Panc1 (cell line): Measurements from ENCODE around the gene CHRNA1. TPM values are rescaled to one million over a fixed set of nuclear protein-coding genes. Genes with fewer than 3 reads are reported as not detected.

Experiments used
- ATAC-seq: fragments of 200-7000 bp; cut with Tn5 transposase; 2 replicates; pipeline ENCODE4 v1.9.1; 2020; ENCODE audit warnings: mild to moderate bottlenecking, moderate library complexity
- BruUV-seq: library from RNA; stranded (reverse); fragments of 400-500 nt; replicated peaks from 2 replicates; lab custom pipeline; 2021; lab: Mats Ljungman, UMichigan
- CTCF ChIA-PET: fragments of 300-600 bp; sonication (Branson Sonifier 250); formaldehyde crosslinking; loops from one replicate; lab custom pipeline; 2022; ENCODE audit warnings: antibody characterized with exemption; lab: Charles Lee
- POLR2A ChIA-PET: fragments of 300-600 bp; sonication (Branson Sonifier 250); formaldehyde crosslinking; loops from one replicate; lab custom pipeline; 2022; ENCODE audit warnings: antibody characterized with exemption; lab: Charles Lee
- DNase-seq: peaks from one replicate; pipeline ENCODE4 v3.0.0-alpha.2; 2010; ENCODE audit warnings: low read depth, low spot score
- H3K27ac ChIP-seq: 2 replicates; pipeline ENCODE4 v1.5.1; 2011; ENCODE audit warnings: mild to moderate bottlenecking, low read length, inconsistent platforms
- H3K27me3 ChIP-seq: fragments of 200-500 bp; sonication (Bioruptor generic); 2 replicates; pipeline ENCODE4 v1.6.0; 2014; ENCODE audit warnings: low read length, inconsistent platforms; ENCODE audit not compliant: control insufficient read depth, insufficient read depth
- H3K36me3 ChIP-seq: fragments of 200-500 bp; sonication (Bioruptor generic); 2 replicates; pipeline ENCODE4 v1.5.1; 2014; ENCODE audit warnings: inconsistent platforms, mild to moderate bottlenecking, low read length, moderate library complexity; ENCODE audit not compliant: control insufficient read depth, insufficient read depth
- H3K4me1 ChIP-seq: 2 replicates; pipeline ENCODE4 v1.5.1; 2011; ENCODE audit warnings: inconsistent platforms, mild to moderate bottlenecking, low read length, moderate library complexity; ENCODE audit not compliant: control insufficient read depth, insufficient read depth
- H3K4me3 ChIP-seq, 2 experiments: 2 replicates each; pipeline ENCODE4 v1.5.1; 2011 to 2012; ENCODE audit warnings: low read depth in 2 of 2, low read length in 2 of 2, mild to moderate bottlenecking in 2 of 2, inconsistent platforms in 1 of 2, moderate library complexity in 1 of 2
- H3K9me3 ChIP-seq: fragments of 200-500 bp; sonication (Bioruptor generic); 2 replicates; pipeline ENCODE4 v1.5.1; 2014; ENCODE audit warnings: low read depth, mild to moderate bottlenecking, inconsistent platforms, low read length, moderate library complexity; ENCODE audit not compliant: control insufficient read depth, insufficient read depth
- POLR2AphosphoS5 ChIP-seq: IDR thresholded peaks from 2 replicates; pipeline ENCODE4 v1.6.1; 2012; ENCODE audit warnings: mild to moderate bottlenecking, low read depth, low read length, moderate library complexity
- REST ChIP-seq, 2 experiments: IDR thresholded peaks; 2 replicates each; pipeline ENCODE4 v1.6.1; 2011 to 2012; ENCODE audit warnings: low read depth in 2 of 2, control low read depth in 1 of 2, low read length in 1 of 2, mild to moderate bottlenecking in 1 of 2, moderate library complexity in 1 of 2; ENCODE audit not compliant: insufficient read depth in 1 of 2
- SIN3A ChIP-seq: IDR thresholded peaks from 2 replicates; pipeline ENCODE4 v1.6.1; 2012; ENCODE audit warnings: low read depth, mild to moderate bottlenecking, low read length, moderate library complexity, borderline replicate concordance; ENCODE audit not compliant: insufficient read depth
- TCF7L2 ChIP-seq: IDR thresholded peaks from 2 replicates; pipeline ENCODE4 v1.6.1; 2011; ENCODE audit warnings: mild to moderate bottlenecking, low read depth, low read length, inconsistent platforms
- in situ Hi-C: cut with HindIII; loops from 2 replicates; pipeline ENCODE4 v1.10.0; 2016; ENCODE audit warnings: low sequenced_read_pairs, low pct_unique_long_range_greater_than_20kb
- intact Hi-C: fragments of 100-400 bp; cut with micrococcal nuclease; formaldehyde crosslinking; loops from one replicate; pipeline ENCODE4 v1.10.0; 2022; ENCODE audit not compliant: unreplicated experiment
- total RNA-seq: library from RNA; stranded (reverse); gene quantifications from one replicate; pipeline ENCODE4 v1.2.1, GENCODE V29; 2021; ENCODE audit not compliant: unreplicated experiment
- TF ChIP-seq, protein P1 (sequence below): fragments of 450-650 bp; IDR thresholded peaks from 2 replicates; pipeline ENCODE4 v1.5.1; 2017; ENCODE audit warnings: mild to moderate bottlenecking

The CHRNA1 gene
- total RNA-seq, 1 experiment from 2014 or later = not detected

DNA sequence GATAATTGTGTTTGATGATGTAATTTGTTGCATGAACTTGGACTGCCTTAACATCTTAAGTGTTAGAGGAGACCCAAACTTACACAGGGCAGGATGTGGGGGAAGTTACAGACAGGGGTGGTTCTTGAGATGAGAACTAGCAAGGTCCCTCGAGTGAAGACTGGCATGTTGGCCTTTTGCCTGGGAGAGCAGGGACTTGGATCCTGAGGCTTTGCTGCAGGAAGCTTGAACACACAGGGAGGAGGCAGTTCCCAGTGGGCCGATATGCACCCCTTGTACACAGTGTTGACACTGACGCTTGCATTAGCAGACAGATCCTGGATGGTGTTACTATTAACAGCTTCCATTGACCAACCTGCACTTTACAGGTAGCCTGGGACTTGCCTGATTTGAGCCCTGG lies 47.5 kb downstream of the CHRNA1 start:
- ChIA-PET CTCF (no interaction called here), POLR2A (no interaction called here)
- Histone ChIP-seq H3K27ac (no peak overlapping the region), H3K4me1 (no peaks in the 10 kb centered on the region), H3K4me3 (no peak overlapping the region), H3K36me3 (no peaks in the 10 kb centered on the region), H3K9me3 (no peaks in the 10 kb centered on the region), H3K27me3 (no peaks in the 10 kb centered on the region)
- in situ Hi-C loops (no loop called here), intact Hi-C loops (no loop called here)
- BruUV-seq = no TSS peak
- DNase-seq = no peak
- no peak for ATAC-seq
- no peak for TF ChIP-seq POLR2AphosphoS5
- no peak for TF ChIP-seq TCF7L2
- TF ChIP-seq REST (IDR thresholded peaks at IDR 0.05; ENCODE audit: insufficient read depth in 1 of 2, low read depth in 2 of 2, low read length in 1 of 2) = no peak
- no peak for TF ChIP-seq SIN3A
- TF ChIP-seq, protein P1, sequence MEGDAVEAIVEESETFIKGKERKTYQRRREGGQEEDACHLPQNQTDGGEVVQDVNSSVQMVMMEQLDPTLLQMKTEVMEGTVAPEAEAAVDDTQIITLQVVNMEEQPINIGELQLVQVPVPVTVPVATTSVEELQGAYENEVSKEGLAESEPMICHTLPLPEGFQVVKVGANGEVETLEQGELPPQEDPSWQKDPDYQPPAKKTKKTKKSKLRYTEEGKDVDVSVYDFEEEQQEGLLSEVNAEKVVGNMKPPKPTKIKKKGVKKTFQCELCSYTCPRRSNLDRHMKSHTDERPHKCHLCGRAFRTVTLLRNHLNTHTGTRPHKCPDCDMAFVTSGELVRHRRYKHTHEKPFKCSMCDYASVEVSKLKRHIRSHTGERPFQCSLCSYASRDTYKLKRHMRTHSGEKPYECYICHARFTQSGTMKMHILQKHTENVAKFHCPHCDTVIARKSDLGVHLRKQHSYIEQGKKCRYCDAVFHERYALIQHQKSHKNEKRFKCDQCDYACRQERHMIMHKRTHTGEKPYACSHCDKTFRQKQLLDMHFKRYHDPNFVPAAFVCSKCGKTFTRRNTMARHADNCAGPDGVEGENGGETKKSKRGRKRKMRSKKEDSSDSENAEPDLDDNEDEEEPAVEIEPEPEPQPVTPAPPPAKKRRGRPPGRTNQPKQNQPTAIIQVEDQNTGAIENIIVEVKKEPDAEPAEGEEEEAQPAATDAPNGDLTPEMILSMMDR = no peak

- in situ Hi-C loops (no loop called here), intact Hi-C loops (no loop called here)
- ChIA-PET POLR2A (no interaction called here), CTCF (interaction anchor here (0.6 kb wide), 3 partner anchors 16 to 361 kb away, joined by 3 to 7 read pairs (median 3); no protein-coding TSS in a partner anchor)
- ATAC-seq = no peak
- no TSS peak for BruUV-seq
- Histone ChIP-seq H3K27ac (no peak overlapping the region), H3K4me1 (no peaks in the 10 kb centered on the region), H3K4me3 (no peak overlapping the region), H3K9me3 (no peaks in the 10 kb centered on the region), H3K36me3 (no peaks in the 10 kb centered on the region), H3K27me3 (no peaks in the 10 kb centered on the region)
- no peak for DNase-seq
- TF ChIP-seq, protein P1 = no peak
Observed at GRCh38 chr2:174713686-174714085, 50.6 kb downstream of the CHRNA1 start.
